Lower lobe of right lung (tissue), 2 donors: Measurements from ENCODE around the gene XAB2. TPM values are rescaled to one million over a fixed set of nuclear protein-coding genes. Genes with fewer than 3 reads are reported as not detected.
A peak's percentile ranks its signal among the peaks of the same experiment; 100 is the strongest.

Experiments used
- ATAC-seq, 2 donors: fragments of 200-7000 bp; cut with Tn5 transposase; one replicate each; pipeline ENCODE4 v1.9.1; 2020 to 2022; ENCODE audit warnings: mild to moderate bottlenecking in 2 of 2, moderate library complexity in 2 of 2
- DNase-seq: peaks from one replicate; pipeline ENCODE4 v3.0.0-alpha.2; 2020
- H3K27ac ChIP-seq: fragments of 200-600 bp; one replicate; pipeline ENCODE4 v1.8.0; 2022
- H3K27me3 ChIP-seq: fragments of 200-600 bp; one replicate; pipeline ENCODE4 v1.8.0; 2022; ENCODE audit warnings: low read depth
- H3K36me3 ChIP-seq: fragments of 200-600 bp; one replicate; pipeline ENCODE4 v1.8.0; 2022; ENCODE audit warnings: mild to moderate bottlenecking
- H3K4me1 ChIP-seq: fragments of 200-600 bp; one replicate; pipeline ENCODE4 v1.8.0; 2022
- H3K4me3 ChIP-seq: fragments of 200-600 bp; one replicate; pipeline ENCODE4 v1.8.0; 2022; ENCODE audit warnings: mild to moderate bottlenecking
- H3K9me3 ChIP-seq: fragments of 200-600 bp; one replicate; pipeline ENCODE4 v1.8.0; 2022
- CTCF ChIP-seq: fragments of 200-600 bp; IDR thresholded peaks from one replicate; pipeline ENCODE4 v1.8.0; 2022; ENCODE audit warnings: antibody characterized with exemption, mild to moderate bottlenecking
- intact Hi-C: fragments of 100-400 bp; cut with DNase I; formaldehyde crosslinking; loops from one replicate; pipeline ENCODE4 v1.11.0; 2022
- total RNA-seq: library from RNA; stranded (reverse); fragmentation: NEBNext Ultra II Directional; extraction: Animal tissue kit (Norgen Biotek cat#: 25700); gene quantifications from one replicate; pipeline ENCODE4 v1.2.1, GENCODE V29; 2021
- donor health status: DM: no; HTN: yes; CAD: no; lungs with severe emphysema.

Gene XAB2
- total RNA-seq, 1 donor from 2014 or later: 42.0 TPM

- intact Hi-C loops: no loop called here
- ATAC-seq (no peak), DNase-seq (no peak)
- Histone ChIP-seq H3K27me3 (peaks cover 7% of the 10 kb centered on the region), H3K9me3 (no peaks in the 10 kb centered on the region), H3K36me3 (peaks cover 32% of the 10 kb centered on the region), H3K27ac (no peak overlapping the region), H3K4me3 (no peak overlapping the region), H3K4me1 (peaks cover 23% of the 10 kb centered on the region)
- no peak for TF ChIP-seq CTCF
Observed at GRCh38 chr19:7641290-7642276, 12.2 kb upstream of the XAB2 start.

GRCh38 chr19:7640803-7641202 lies 11.5 kb upstream of the XAB2 start:
- Histone ChIP-seq H3K27ac (no peak overlapping the region), H3K4me1 (peaks cover 30% of the 10 kb centered on the region), H3K27me3 (peaks cover 7% of the 10 kb centered on the region), H3K9me3 (no peaks in the 10 kb centered on the region), H3K36me3 (peaks cover 26% of the 10 kb centered on the region), H3K4me3 (no peak overlapping the region)
- no peak for DNase-seq
- no peak for TF ChIP-seq CTCF
- intact Hi-C loops: no loop called here
- no peak for ATAC-seq

GRCh38 chr19:7639863-7640348 lies 10.6 kb upstream of the XAB2 start:
- Histone ChIP-seq H3K36me3 (peaks cover 23% of the 10 kb centered on the region), H3K4me1 (peaks cover 30% of the 10 kb centered on the region), H3K4me3 (no peak overlapping the region), H3K9me3 (no peaks in the 10 kb centered on the region), H3K27ac (no peak overlapping the region), H3K27me3 (peaks cover 7% of the 10 kb centered on the region)
- intact Hi-C loops: no loop called here
- ATAC-seq (no peak), DNase-seq (no peak)
- no peak for TF ChIP-seq CTCF

GRCh38 chr19:7638802-7639465 lies 9.6 kb upstream of the XAB2 start:
- Histone ChIP-seq H3K9me3 (no peaks in the 10 kb centered on the region), H3K4me3 (no peak overlapping the region), H3K36me3 (peaks cover 17% of the 10 kb centered on the region), H3K4me1 (peaks cover 30% of the 10 kb centered on the region), H3K27ac (no peak overlapping the region), H3K27me3 (peaks cover 7% of the 10 kb centered on the region)
- no peak for TF ChIP-seq CTCF
- ATAC-seq: no peak
- intact Hi-C loops: no loop called here
- no peak for DNase-seq

- no peak for TF ChIP-seq CTCF
- Histone ChIP-seq H3K36me3 (peaks cover 19% of the 10 kb centered on the region), H3K27me3 (peaks cover 7% of the 10 kb centered on the region), H3K27ac (peak overlapping the region; percentile 96), H3K4me1 (peaks cover 30% of the 10 kb centered on the region), H3K4me3 (peak overlapping the region; percentile 86), H3K9me3 (no peaks in the 10 kb centered on the region)
- intact Hi-C loops: no loop called here
- ATAC-seq (peak; percentile 77 to 83), DNase-seq (peak; percentile 89)
Observed at GRCh38 chr19:7637374-7638256, 8.3 kb upstream of the XAB2 start.
